PC-3 (cell line): ENCODE data around the gene GSG1. TPM values are rescaled to one million over a fixed set of nuclear protein-coding genes. Genes with fewer than 3 reads are reported as not detected.

Source experiments
- ATAC-seq: fragments of 200-7000 bp; cut with Tn5 transposase; 2 replicates; pipeline ENCODE4 v1.9.1; 2020; ENCODE audit warnings: mild to moderate bottlenecking, moderate library complexity
- BruUV-seq: library from RNA; stranded (reverse); fragments of 400-500 nt; replicated peaks from 2 replicates; lab custom pipeline; 2021; lab: Mats Ljungman, UMichigan
- CTCF ChIA-PET: fragments of 300-600 bp; sonication (Branson Sonifier 250); formaldehyde crosslinking; loops from one replicate; lab custom pipeline; 2022; ENCODE audit warnings: antibody characterized with exemption; lab: Charles Lee
- POLR2A ChIA-PET: fragments of 300-600 bp; sonication (Branson Sonifier 250); formaldehyde crosslinking; loops from one replicate; lab custom pipeline; 2022; ENCODE audit warnings: antibody characterized with exemption; ENCODE audit not compliant: unreplicated experiment; lab: Charles Lee
- DNase-seq: peaks from one replicate; pipeline ENCODE4 v3.0.0-alpha.2; 2015
- H2AFZ ChIP-seq: fragments of 300-600 bp; sonication (generic); 2 replicates; pipeline ENCODE4 v1.6.0; 2016; ENCODE audit warnings: antibody characterized with exemption, low read length
- H3F3A ChIP-seq: fragments of 300-600 bp; sonication (generic); one replicate; pipeline ENCODE4 v1.6.0; 2017; ENCODE audit warnings: antibody characterized with exemption, low read length, control low read depth, mild to moderate bottlenecking; ENCODE audit not compliant: unreplicated experiment
- H3K27ac ChIP-seq: fragments of 300-600 bp; sonication (generic); 2 replicates; pipeline ENCODE4 v1.5.1; 2016; ENCODE audit warnings: mild to moderate bottlenecking, low read length
- H3K27me3 ChIP-seq: fragments of 300-600 bp; sonication (generic); 2 replicates; pipeline ENCODE4 v1.6.1; 2016; ENCODE audit warnings: low read length, mixed read lengths
- H3K36me3 ChIP-seq: fragments of 300-600 bp; sonication (generic); 2 replicates; pipeline ENCODE4 v1.6.1; 2016; ENCODE audit warnings: low read depth, mixed run types, low read length, mixed read lengths
- H3K4me1 ChIP-seq: fragments of 300-600 bp; sonication (generic); 2 replicates; pipeline ENCODE4 v1.5.1; 2016; ENCODE audit warnings: low read length; ENCODE audit not compliant: insufficient read depth
- H3K4me2 ChIP-seq: fragments of 300-600 bp; sonication (generic); 2 replicates; pipeline ENCODE4 v1.6.0; 2016; ENCODE audit warnings: low read length
- H3K4me3 ChIP-seq: fragments of 300-600 bp; sonication (generic); 2 replicates; pipeline ENCODE4 v1.5.1; 2016; ENCODE audit warnings: mild to moderate bottlenecking, low read length, mixed read lengths
- H3K79me2 ChIP-seq: fragments of 300-600 bp; sonication (generic); 2 replicates; pipeline ENCODE4 v1.6.1; 2017; ENCODE audit warnings: low read length, mixed read lengths
- H3K9ac ChIP-seq: fragments of 300-600 bp; sonication (generic); 2 replicates; pipeline ENCODE4 v1.6.0; 2016; ENCODE audit warnings: mild to moderate bottlenecking, low read length
- H3K9me2 ChIP-seq: fragments of 300-600 bp; sonication (generic); replicated peaks from 2 replicates; pipeline ENCODE4 v1.6.1; 2016; ENCODE audit warnings: mixed run types, low read length, mixed read lengths
- H3K9me3 ChIP-seq: fragments of 300-600 bp; sonication (generic); 2 replicates; pipeline ENCODE4 v1.6.1; 2016; ENCODE audit warnings: low read length, mixed read lengths
- H4K20me1 ChIP-seq: fragments of 300-600 bp; sonication (generic); 2 replicates; pipeline ENCODE4 v1.6.1; 2016; ENCODE audit warnings: low read length, mixed read lengths
- EZH2 ChIP-seq: fragments of 300-600 bp; sonication (generic); IDR thresholded peaks from one replicate; pipeline ENCODE4 v1.6.1; 2017; ENCODE audit warnings: antibody characterized with exemption, mild to moderate bottlenecking, low read length; ENCODE audit not compliant: unreplicated experiment
- EZH2phosphoT487 ChIP-seq: fragments of 300-600 bp; sonication (generic); IDR thresholded peaks from 2 replicates; pipeline ENCODE4 v1.6.1; 2018; ENCODE audit warnings: mild to moderate bottlenecking, antibody characterized with exemption, low read length, borderline replicate concordance
- intact Hi-C: fragments of 100-400 bp; cut with micrococcal nuclease; formaldehyde crosslinking; loops from 2 replicates; pipeline ENCODE4 v1.9.0; 2023
- total RNA-seq: library from RNA; depleted of rRNA; stranded (reverse); fragments of >200 nt; gene quantifications from 2 replicates; pipeline ENCODE4 v1.2.3, GENCODE V29; 2014
- TF ChIP-seq, protein P1 (sequence below): fragments of 300-600 bp; sonication (generic); conservative IDR thresholded peaks from 2 replicates; pipeline ENCODE4 v1.5.1; 2017; ENCODE audit warnings: antibody characterized with exemption, low read depth, mild to moderate bottlenecking, low read length

The GSG1 gene
- total RNA-seq, 1 experiment from 2014 or later = 0.77 TPM

DNA sequence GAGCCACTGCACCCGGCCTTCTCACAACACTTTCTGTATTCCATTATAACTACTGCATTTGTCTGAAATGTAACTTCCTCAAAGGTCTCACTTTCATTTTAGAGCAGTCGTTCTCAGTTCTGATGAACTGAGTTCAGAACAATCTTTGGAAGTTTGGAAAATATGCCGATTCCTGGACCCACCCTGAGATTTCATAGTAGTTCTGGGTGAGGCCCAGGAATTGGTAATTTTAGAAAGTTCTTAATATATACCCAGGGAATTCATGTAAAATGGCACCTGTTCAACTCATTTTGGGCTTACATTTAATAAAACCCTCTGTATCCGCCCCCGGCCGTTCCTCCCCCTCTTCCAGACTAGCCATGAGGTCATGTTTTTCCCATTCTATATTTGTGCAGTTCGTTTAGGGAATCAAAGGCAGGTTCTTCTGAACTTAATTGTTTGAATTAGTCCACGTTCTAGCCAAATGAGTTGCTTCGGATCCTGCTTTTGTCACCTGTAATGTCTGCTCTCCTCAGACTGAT lies 5.9 kb downstream of the GSG1 start:
- CTCF ChIA-PET = interaction anchor here (1.2 to 2.0 kb wide), 2 partner anchors 109 to 114 kb away, joined by 3 to 17 read pairs; no protein-coding TSS in a partner anchor
- peaks cover 72% of the 10 kb centered on the region for H3K4me1 ChIP-seq

DNA sequence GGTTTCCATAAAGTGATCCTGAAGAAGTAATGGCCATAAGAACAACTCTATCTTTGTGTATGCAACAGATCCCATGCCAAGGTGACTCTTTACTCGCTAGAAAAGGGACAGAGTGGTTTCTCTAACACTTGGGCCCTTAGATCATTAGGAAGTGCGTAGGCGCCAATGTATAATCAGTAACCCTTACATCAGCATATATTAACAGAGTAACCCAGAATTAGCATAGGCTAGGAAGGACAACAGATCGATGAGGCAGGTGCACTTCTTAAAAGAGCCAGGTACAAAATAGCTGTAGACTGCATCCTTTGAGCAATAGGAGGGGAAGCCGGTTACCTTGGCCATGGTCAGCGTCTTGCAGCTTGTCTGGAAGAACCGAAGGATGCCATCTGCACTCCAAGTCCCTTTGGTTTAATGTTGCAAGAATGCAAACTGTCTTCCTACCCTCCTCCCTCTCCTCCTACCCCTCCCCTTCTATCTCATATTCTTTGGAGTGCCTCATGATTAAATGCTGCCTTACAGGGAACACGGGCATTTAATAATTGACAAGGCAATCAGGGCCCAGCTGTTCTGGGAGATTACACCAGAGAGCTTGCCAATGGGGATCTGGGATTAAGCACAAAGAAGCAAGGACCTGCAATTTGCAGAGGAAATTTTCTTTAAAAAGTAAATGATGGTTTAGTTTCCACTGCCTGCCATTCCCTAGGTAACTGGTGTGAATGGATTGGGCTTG lies 8.0 kb downstream of the GSG1 start:
- Histone ChIP-seq H3K4me2 (no peak overlapping the region), H4K20me1 (no peaks in the 10 kb centered on the region), H3K27ac (no peak overlapping the region), H3K9me2 (no peaks in the 10 kb centered on the region), H3K27me3 (no peaks in the 10 kb centered on the region), H3K9me3 (no peaks in the 10 kb centered on the region), H3K36me3 (no peaks in the 10 kb centered on the region), H3K4me1 (peaks cover 66% of the 10 kb centered on the region), H2AFZ (no peak overlapping the region), H3F3A (peaks cover 5% of the 10 kb centered on the region), H3K4me3 (no peak overlapping the region), H3K9ac (no peak overlapping the region), H3K79me2 (no peaks in the 10 kb centered on the region)
- intact Hi-C loops = loop anchor here (10.0 kb wide), 2 partner anchors 51 to 291 kb away; partner anchors contain the start of gene FAM234B
- POLR2A ChIA-PET = interaction anchor here (0.5 kb wide), 1 partner anchor 111 kb away, joined by 3 read pairs; no protein-coding TSS in a partner anchor
- TF ChIP-seq EZH2 (no peak), EZH2phosphoT487 (no peak)
- TF ChIP-seq, protein P1, sequence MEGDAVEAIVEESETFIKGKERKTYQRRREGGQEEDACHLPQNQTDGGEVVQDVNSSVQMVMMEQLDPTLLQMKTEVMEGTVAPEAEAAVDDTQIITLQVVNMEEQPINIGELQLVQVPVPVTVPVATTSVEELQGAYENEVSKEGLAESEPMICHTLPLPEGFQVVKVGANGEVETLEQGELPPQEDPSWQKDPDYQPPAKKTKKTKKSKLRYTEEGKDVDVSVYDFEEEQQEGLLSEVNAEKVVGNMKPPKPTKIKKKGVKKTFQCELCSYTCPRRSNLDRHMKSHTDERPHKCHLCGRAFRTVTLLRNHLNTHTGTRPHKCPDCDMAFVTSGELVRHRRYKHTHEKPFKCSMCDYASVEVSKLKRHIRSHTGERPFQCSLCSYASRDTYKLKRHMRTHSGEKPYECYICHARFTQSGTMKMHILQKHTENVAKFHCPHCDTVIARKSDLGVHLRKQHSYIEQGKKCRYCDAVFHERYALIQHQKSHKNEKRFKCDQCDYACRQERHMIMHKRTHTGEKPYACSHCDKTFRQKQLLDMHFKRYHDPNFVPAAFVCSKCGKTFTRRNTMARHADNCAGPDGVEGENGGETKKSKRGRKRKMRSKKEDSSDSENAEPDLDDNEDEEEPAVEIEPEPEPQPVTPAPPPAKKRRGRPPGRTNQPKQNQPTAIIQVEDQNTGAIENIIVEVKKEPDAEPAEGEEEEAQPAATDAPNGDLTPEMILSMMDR = no peak
- no TSS peak for BruUV-seq
- CTCF ChIA-PET = no interaction called here
- no peak for DNase-seq
- ATAC-seq = no peak

More for the DNA sequence above, 5.9 kb downstream of the GSG1 start:
- Histone ChIP-seq H3F3A (peaks cover 13% of the 10 kb centered on the region), H4K20me1 (no peaks in the 10 kb centered on the region), H3K27ac (peak overlapping the region; percentile 99), H3K4me2 (peak overlapping the region; percentile 90), H3K79me2 (no peaks in the 10 kb centered on the region), H3K27me3 (no peaks in the 10 kb centered on the region), H3K9ac (peak overlapping the region; percentile 97), H3K36me3 (no peaks in the 10 kb centered on the region), H2AFZ (peak overlapping the region; percentile 81), H3K9me2 (no peaks in the 10 kb centered on the region), H3K4me3 (peak overlapping the region; percentile 61), H3K9me3 (no peaks in the 10 kb centered on the region)
- BruUV-seq = no TSS peak
- ATAC-seq = no peak
- POLR2A ChIA-PET = interaction anchor here (2.3 kb wide), 1 partner anchor 99 kb away, joined by 17 read pairs; the partner anchor contains the start of gene EMP1
- intact Hi-C loops = loop anchor here (1.0 to 10.0 kb wide), 7 partner anchors 38 to 293 kb away; partner anchors contain the start of genes EMP1, FAM234B and HEBP1
- TF ChIP-seq, protein P1 = no peak
- no peak for TF ChIP-seq EZH2
- DNase-seq = peak; percentile 21
